Smooth muscle cell (in vitro differentiated cells): Measurements from ENCODE around the gene XRCC3. TPM values are rescaled to one million over a fixed set of nuclear protein-coding genes. Genes with fewer than 3 reads are reported as not detected.

ENCODE experiments used
- DNase-seq: peaks from one replicate; lab custom pipeline; 2025; ENCODE audit not compliant: unreplicated experiment; lab: John Stamatoyannopoulos, UW
- H2AFZ ChIP-seq: fragments of 200-600 bp; sonication (generic); 2 replicates; pipeline ENCODE4 v1.6.0; 2016; ENCODE audit warnings: antibody characterized with exemption, low read depth, mild to moderate bottlenecking
- H3F3A ChIP-seq: fragments of 200-600 bp; sonication (generic); 2 replicates; pipeline ENCODE4 v1.6.0; 2017; ENCODE audit warnings: antibody characterized with exemption, low read depth
- H3K27ac ChIP-seq: fragments of 200-600 bp; sonication (generic); 2 replicates; pipeline ENCODE4 v1.5.1; 2016; ENCODE audit warnings: low read depth, mild to moderate bottlenecking
- H3K27me3 ChIP-seq: fragments of 200-600 bp; sonication (generic); 2 replicates; pipeline ENCODE4 v1.6.1; 2016; ENCODE audit warnings: low read depth, mild to moderate bottlenecking
- H3K36me3 ChIP-seq: fragments of 200-600 bp; sonication (generic); 2 replicates; pipeline ENCODE4 v1.5.1; 2016; ENCODE audit warnings: low read depth
- H3K4me1 ChIP-seq: fragments of 200-600 bp; sonication (generic); 2 replicates; pipeline ENCODE4 v1.5.1; 2016; ENCODE audit warnings: low read depth
- H3K4me2 ChIP-seq: fragments of 200-600 bp; sonication (generic); 2 replicates; pipeline ENCODE4 v1.6.0; 2016; ENCODE audit warnings: mild to moderate bottlenecking
- H3K4me3 ChIP-seq: fragments of 200-600 bp; sonication (generic); 2 replicates; pipeline ENCODE4 v1.5.1; 2016; ENCODE audit warnings: mild to moderate bottlenecking
- H3K79me2 ChIP-seq: fragments of 200-600 bp; sonication (generic); 2 replicates; pipeline ENCODE4 v1.6.0; 2016; ENCODE audit warnings: low read depth, mild to moderate bottlenecking
- H3K9ac ChIP-seq: fragments of 200-600 bp; sonication (generic); 2 replicates; pipeline ENCODE4 v1.6.0; 2016; ENCODE audit warnings: low read depth
- H3K9me3 ChIP-seq: fragments of 200-600 bp; sonication (generic); replicated peaks from 2 replicates; pipeline ENCODE4 v1.5.1; 2016; ENCODE audit warnings: low read depth
- H4K20me1 ChIP-seq: fragments of 200-600 bp; sonication (generic); 2 replicates; pipeline ENCODE4 v1.6.0; 2016; ENCODE audit warnings: low read depth
- CTCF ChIP-seq: fragments of 200-600 bp; sonication (generic); IDR thresholded peaks from 2 replicates; pipeline ENCODE4 v1.5.1; 2017; ENCODE audit warnings: borderline replicate concordance, mild to moderate bottlenecking, antibody characterized with exemption; ENCODE audit not compliant: insufficient read depth, poor library complexity, severe bottlenecking
- WGBS: methylation state at CpG from one replicate; pipeline ENCODE4 v1.1.7; 2016; ENCODE audit warnings: low lambda C conversion rate; 5-methylcytosine and 5-hydroxymethylcytosine counted together
- polyA plus RNA-seq: library from polyadenylated mRNA; unstranded; fragments of >200 nt; fragmentation: Nextera tagmentation; extraction: Ambion mirVana; gene quantifications from 2 replicates; pipeline ENCODE4 v1.2.1, GENCODE V29; 2016
- total RNA-seq: library from RNA; depleted of rRNA; stranded (reverse); fragments of >200 nt; gene quantifications from 2 replicates; pipeline ENCODE4 v1.2.3, GENCODE V29; 2014

The XRCC3 gene
- total and polyA plus RNA-seq, 2 experiments from 2014 or later, result 8.3 to 10.5 TPM

GRCh38 chr14:103707329-103708263 is 7.7 kb downstream of the XRCC3 start:
- Histone ChIP-seq H3K4me1 (no peaks in the 10 kb centered on the region), H3F3A (no peaks in the 10 kb centered on the region), H2AFZ (no peak overlapping the region), H3K36me3 (no peaks in the 10 kb centered on the region), H3K79me2 (no peaks in the 10 kb centered on the region), H3K9me3 (no peaks in the 10 kb centered on the region), H3K27me3 (no peaks in the 10 kb centered on the region), H4K20me1 (peaks cover 6% of the 10 kb centered on the region), H3K4me2 (no peak overlapping the region), H3K27ac (no peak overlapping the region), H3K9ac (no peak overlapping the region), H3K4me3 (no peak overlapping the region)
- no peak for TF ChIP-seq CTCF
- no peak for DNase-seq
- 93% methylated on average over 28 of the region's 29 CpGs for WGBS

GRCh38 chr14:103706551-103707328 is 8.5 kb downstream of the XRCC3 start:
- H3K4me3 ChIP-seq, result no peak overlapping the region

GRCh38 chr14:103705504-103706284 is 9.6 kb downstream of the XRCC3 start:
- Histone ChIP-seq H3F3A (no peaks in the 10 kb centered on the region), H4K20me1 (peaks cover 22% of the 10 kb centered on the region), H3K27ac (no peak overlapping the region), H3K4me3 (no peak overlapping the region), H2AFZ (no peak overlapping the region), H3K4me1 (no peaks in the 10 kb centered on the region), H3K79me2 (no peaks in the 10 kb centered on the region), H3K9ac (no peak overlapping the region), H3K36me3 (no peaks in the 10 kb centered on the region), H3K27me3 (no peaks in the 10 kb centered on the region), H3K4me2 (no peak overlapping the region), H3K9me3 (no peaks in the 10 kb centered on the region)
- no peak for DNase-seq
- 91% methylated on average over 28 of the region's 28 CpGs for WGBS
- TF ChIP-seq CTCF, result no peak

More at GRCh38 chr14:103706551-103707328, 8.5 kb downstream of the XRCC3 start:
- no peak overlapping the region for H3K27ac ChIP-seq
- H3F3A ChIP-seq, result no peaks in the 10 kb centered on the region
- H3K79me2 ChIP-seq, result no peaks in the 10 kb centered on the region
- H3K27me3 ChIP-seq, result no peaks in the 10 kb centered on the region
- peaks cover 12% of the 10 kb centered on the region for H4K20me1 ChIP-seq
- no peak overlapping the region for H3K4me2 ChIP-seq
- DNase-seq, result no peak
- no peaks in the 10 kb centered on the region for H3K9me3 ChIP-seq
- H3K36me3 ChIP-seq, result no peaks in the 10 kb centered on the region
- H2AFZ ChIP-seq, result no peak overlapping the region
- 95% methylated on average over 41 of the region's 41 CpGs for WGBS
- H3K9ac ChIP-seq, result no peak overlapping the region
- no peaks in the 10 kb centered on the region for H3K4me1 ChIP-seq
- TF ChIP-seq CTCF, result no peak
